Left ventricle myocardium inferior (tissue), 1 donor: ENCODE results near the gene DMRT2. TPM values are rescaled to one million over a fixed set of nuclear protein-coding genes. Genes with fewer than 3 reads are reported as not detected.
A peak's percentile ranks its signal among the peaks of the same experiment; 100 is the strongest.

Experiments used
- DNase-seq: peaks from one replicate; pipeline ENCODE4 v3.0.0-alpha.2; 2020
- H3K27ac ChIP-seq: fragments of 200-600 bp; replicated peaks from 2 replicates; pipeline ENCODE4 v1.8.0; 2021
- H3K27me3 ChIP-seq: fragments of 200-600 bp; 2 replicates; pipeline ENCODE4 v1.8.0; 2021; ENCODE audit warnings: low read depth
- H3K36me3 ChIP-seq: fragments of 200-600 bp; 2 replicates; pipeline ENCODE4 v1.8.0; 2021
- H3K4me1 ChIP-seq: fragments of 200-600 bp; 2 replicates; pipeline ENCODE4 v1.8.0; 2021
- H3K4me3 ChIP-seq: fragments of 200-600 bp; 2 replicates; pipeline ENCODE4 v1.8.0; 2021; ENCODE audit warnings: mild to moderate bottlenecking, moderate library complexity
- H3K9me3 ChIP-seq: fragments of 200-600 bp; replicated peaks from 2 replicates; pipeline ENCODE4 v1.8.0; 2021
- intact Hi-C: fragments of 100-400 bp; cut with micrococcal nuclease; formaldehyde crosslinking; loops from one replicate; pipeline ENCODE4 v1.11.0; 2022
- total RNA-seq: library from RNA; stranded (reverse); fragmentation: NEBNext Ultra II Directional; extraction: Animal tissue kit (Norgen Biotek cat#: 25700); gene quantifications from one replicate; pipeline ENCODE4 v1.2.1, GENCODE V29; 2021
- TF ChIP-seq, protein P1 (sequence below): fragments of 200-600 bp; IDR thresholded peaks from 2 replicates; pipeline ENCODE4 v1.8.0; 2021; ENCODE audit warnings: antibody characterized with exemption, mild to moderate bottlenecking, borderline replicate concordance
- donor health status: DM: no; HTN: yes; CAD: no; lungs with severe emphysema.

The DMRT2 gene
- total RNA-seq, 1 donor from 2014 or later = not detected

- intact Hi-C loops = no loop called here
- Histone ChIP-seq H3K4me3 (peak overlapping the region; percentile 61), H3K4me1 (peaks cover 72% of the 10 kb centered on the region), H3K9me3 (no peaks in the 10 kb centered on the region), H3K36me3 (no peaks in the 10 kb centered on the region), H3K27ac (no peak overlapping the region), H3K27me3 (peaks cover 100% of the 10 kb centered on the region)
- DNase-seq = no peak
- TF ChIP-seq, protein P1, sequence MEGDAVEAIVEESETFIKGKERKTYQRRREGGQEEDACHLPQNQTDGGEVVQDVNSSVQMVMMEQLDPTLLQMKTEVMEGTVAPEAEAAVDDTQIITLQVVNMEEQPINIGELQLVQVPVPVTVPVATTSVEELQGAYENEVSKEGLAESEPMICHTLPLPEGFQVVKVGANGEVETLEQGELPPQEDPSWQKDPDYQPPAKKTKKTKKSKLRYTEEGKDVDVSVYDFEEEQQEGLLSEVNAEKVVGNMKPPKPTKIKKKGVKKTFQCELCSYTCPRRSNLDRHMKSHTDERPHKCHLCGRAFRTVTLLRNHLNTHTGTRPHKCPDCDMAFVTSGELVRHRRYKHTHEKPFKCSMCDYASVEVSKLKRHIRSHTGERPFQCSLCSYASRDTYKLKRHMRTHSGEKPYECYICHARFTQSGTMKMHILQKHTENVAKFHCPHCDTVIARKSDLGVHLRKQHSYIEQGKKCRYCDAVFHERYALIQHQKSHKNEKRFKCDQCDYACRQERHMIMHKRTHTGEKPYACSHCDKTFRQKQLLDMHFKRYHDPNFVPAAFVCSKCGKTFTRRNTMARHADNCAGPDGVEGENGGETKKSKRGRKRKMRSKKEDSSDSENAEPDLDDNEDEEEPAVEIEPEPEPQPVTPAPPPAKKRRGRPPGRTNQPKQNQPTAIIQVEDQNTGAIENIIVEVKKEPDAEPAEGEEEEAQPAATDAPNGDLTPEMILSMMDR = no peak
These were observed 3.3 kb upstream of the DMRT2 start for GRCh38 chr9:1046639-1047572.

DNA sequence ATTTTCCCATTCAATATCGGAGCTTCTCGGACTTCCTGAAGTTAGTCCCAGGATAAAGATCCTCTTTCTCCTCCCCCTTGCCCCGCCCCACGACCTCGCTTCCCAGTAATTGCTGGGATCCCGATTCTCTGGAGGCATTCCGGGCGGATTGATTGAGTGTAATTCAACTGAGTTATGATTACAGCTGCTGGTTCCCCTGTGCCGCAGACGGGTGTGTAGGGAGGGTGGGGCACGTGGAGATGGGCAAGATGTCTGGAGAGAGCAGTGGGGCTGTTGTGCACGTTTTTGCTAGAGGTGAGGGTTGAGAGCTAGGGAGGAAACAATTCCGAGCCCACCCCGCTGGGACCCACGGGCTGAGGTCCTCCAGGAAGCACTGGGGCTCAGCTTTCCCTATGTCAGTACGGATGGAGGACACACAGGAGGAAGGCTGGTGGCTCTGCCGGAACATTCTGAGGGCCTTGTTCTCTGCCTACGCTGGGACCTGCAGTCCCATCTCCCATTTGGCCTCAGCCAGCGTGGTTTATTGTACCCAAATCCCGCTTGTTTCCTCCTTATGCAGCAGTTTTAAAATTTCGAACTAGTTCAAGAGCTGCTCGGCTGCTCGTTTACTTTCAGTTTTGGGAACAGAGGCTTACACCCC lies 2.4 kb upstream of the DMRT2 start:
- Histone ChIP-seq H3K36me3 (no peaks in the 10 kb centered on the region), H3K9me3 (no peaks in the 10 kb centered on the region), H3K27me3 (peaks cover 100% of the 10 kb centered on the region), H3K27ac (no peak overlapping the region), H3K4me3 (peak overlapping the region; percentile 61), H3K4me1 (peaks cover 72% of the 10 kb centered on the region)
- intact Hi-C loops = no loop called here
- no peak for DNase-seq
- TF ChIP-seq, protein P1 = no peak

GRCh38 chr9:1048231-1048619 lies 1.9 kb upstream of the DMRT2 start:
- TF ChIP-seq, protein P1 = no peak
- Histone ChIP-seq H3K27ac (no peak overlapping the region), H3K9me3 (no peaks in the 10 kb centered on the region), H3K4me3 (peak overlapping the region; percentile 61), H3K36me3 (no peaks in the 10 kb centered on the region), H3K27me3 (peaks cover 100% of the 10 kb centered on the region), H3K4me1 (peaks cover 76% of the 10 kb centered on the region)
- DNase-seq = no peak
- intact Hi-C loops = no loop called here

DNA sequence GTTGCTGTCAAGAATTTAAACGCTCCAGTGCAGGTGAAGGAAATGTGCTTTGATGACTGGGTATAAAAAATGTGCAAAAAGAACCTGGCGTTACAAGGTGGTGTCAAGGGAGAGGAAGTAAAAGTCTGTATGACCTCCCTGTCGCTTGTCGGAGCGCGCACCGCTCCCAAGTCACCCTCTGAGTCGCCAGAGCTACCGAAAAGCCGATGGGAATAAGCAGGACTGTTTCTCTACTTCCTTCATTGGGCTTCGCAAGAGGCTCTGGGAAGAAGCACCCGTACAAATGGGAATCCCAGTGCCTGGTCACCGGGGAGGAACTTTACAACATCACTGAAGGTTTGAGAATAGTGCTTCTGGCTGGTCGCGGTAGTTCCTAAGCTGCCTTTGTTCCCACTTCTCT lies 1.3 kb upstream of the DMRT2 start:
- H3K4me3 ChIP-seq = peak overlapping the region; percentile 61
- H3K27ac ChIP-seq = no peak overlapping the region
- H3K36me3 ChIP-seq = no peaks in the 10 kb centered on the region
- intact Hi-C loops = no loop called here
- TF ChIP-seq, protein P1 = no peak
- DNase-seq = no peak
- no peaks in the 10 kb centered on the region for H3K9me3 ChIP-seq
- peaks cover 76% of the 10 kb centered on the region for H3K4me1 ChIP-seq
- peaks cover 100% of the 10 kb centered on the region for H3K27me3 ChIP-seq

- Histone ChIP-seq H3K4me1 (peaks cover 74% of the 10 kb centered on the region), H3K36me3 (no peaks in the 10 kb centered on the region), H3K4me3 (peak overlapping the region; percentile 60), H3K27me3 (peaks cover 100% of the 10 kb centered on the region), H3K9me3 (no peaks in the 10 kb centered on the region), H3K27ac (no peak overlapping the region)
- intact Hi-C loops = no loop called here
- TF ChIP-seq, protein P1 = no peak
- no peak for DNase-seq
These were observed 516 bp upstream of the DMRT2 start for GRCh38 chr9:1049641-1050040.
